PC-9 (cell line): Measurements from ENCODE around the gene SLC6A18.

Experiments
- CTCF ChIP-seq: fragments of 200-600 bp; sonication (generic); conservative IDR thresholded peaks from 2 replicates; pipeline ENCODE4 v1.6.1; 2017; ENCODE audit warnings: mixed run types, antibody characterized with exemption, mild to moderate bottlenecking, moderate library complexity
- EZH2 ChIP-seq: fragments of 200-600 bp; sonication (generic); IDR thresholded peaks from 2 replicates; pipeline ENCODE4 v1.8.0; 2017; ENCODE audit warnings: antibody characterized with exemption, low read depth

DNA sequence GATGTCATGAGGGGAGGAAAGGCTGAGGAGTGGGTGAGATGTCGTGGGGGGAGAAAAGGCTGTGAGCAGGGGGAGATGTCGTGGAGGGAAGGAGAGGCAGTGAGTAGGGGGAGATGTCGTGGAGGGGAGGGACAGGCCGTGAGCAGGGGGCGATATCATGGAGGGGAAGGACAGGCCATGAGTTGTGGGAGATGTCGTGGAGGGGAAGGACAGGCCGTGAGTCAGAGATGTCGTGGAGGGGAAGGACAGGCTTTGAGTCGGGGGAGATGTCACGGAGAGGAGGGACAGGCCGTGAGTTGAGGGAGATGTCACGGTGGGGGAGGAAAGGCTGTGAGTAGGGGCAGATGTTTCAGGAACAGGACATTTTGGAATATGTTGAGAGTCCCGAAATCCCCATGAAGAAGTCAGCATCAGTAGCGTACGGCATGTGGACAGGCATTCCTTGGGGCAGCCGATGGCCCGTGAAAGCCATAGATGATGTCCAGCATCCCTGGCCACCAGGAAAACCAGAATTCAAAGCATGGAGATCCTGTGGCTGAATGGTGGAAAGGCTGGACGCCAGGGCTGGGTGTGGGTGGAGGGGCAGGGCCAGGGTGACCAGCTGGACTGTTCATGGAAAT lies 32.1 kb upstream of the SLC6A18 start:
- TF ChIP-seq CTCF, result no peak
- no peak for TF ChIP-seq EZH2
